SU-DHL-6 (cell line): ENCODE results near the gene ELMO1.

Experiments
- CTCF ChIP-seq: fragments of 200-600 bp; sonication (generic); IDR thresholded peaks from one replicate; pipeline ENCODE4 v1.5.1; 2017; ENCODE audit warnings: antibody characterized with exemption, mild to moderate bottlenecking, low read length, moderate library complexity; ENCODE audit not compliant: insufficient read depth, poor library complexity, severe bottlenecking
- EZH2phosphoT487 ChIP-seq: fragments of 200-600 bp; sonication (generic), shearing (Covaris generic); conservative IDR thresholded peaks from 2 replicates; pipeline ENCODE4 v1.6.1; 2018; ENCODE audit warnings: mild to moderate bottlenecking, antibody characterized with exemption, low read length, moderate library complexity, mixed read lengths

- no peak for TF ChIP-seq CTCF
- no peak for TF ChIP-seq EZH2phosphoT487
Measured at GRCh38 chr7:36995776-36996175, 452.9 kb downstream of the ELMO1 start.
